ENCODE results near the gene ADCY10. TPM values are rescaled to one million over a fixed set of nuclear protein-coding genes. Genes with fewer than 3 reads are reported as not detected.
A peak's percentile ranks its signal among the peaks of the same experiment; 100 is the strongest.

ADCY10 gene
- polyA plus RNA-seq, 1 donor from 2014 or later: 0.09 TPM

- Histone ChIP-seq H4K20me1 (ENCODE audit: insufficient read depth) (no peaks in the 10 kb centered on the region), H3K79me2 (replicated peaks; ENCODE audit: insufficient read depth, low read length) (peaks cover 35% of the 10 kb centered on the region), H2AFZ (ENCODE audit: low read depth, low read length) (peak overlapping the region; percentile 81), H3K4me2 (ENCODE audit: low read length) (peak overlapping the region; percentile 91), H3K36me3 (ENCODE audit: insufficient read depth, low read length) (no peaks in the 10 kb centered on the region), H3K9me3 (ENCODE audit: low read length) (no peaks in the 10 kb centered on the region), H3K9me2 (ENCODE audit: insufficient read depth, low read length) (no peaks in the 10 kb centered on the region), H3F3A (ENCODE audit: insufficient read depth, low read length, poor library complexity, severe bottlenecking) (no peaks in the 10 kb centered on the region), H3K9ac (ENCODE audit: low read length) (peak overlapping the region; percentile 83), H3K27me3 (ENCODE audit: insufficient read depth, low read depth, low read length) (no peaks in the 10 kb centered on the region), H3K27ac (ENCODE audit: low read length) (peak overlapping the region; percentile 97), H3K4me3 (ENCODE audit: low read length) (peak overlapping the region; percentile 91)
- no peak for TF ChIP-seq REST (IDR thresholded peaks at IDR 0.05; ENCODE audit: borderline replicate concordance)
- no peak for TF ChIP-seq EZH2 (IDR thresholded peaks at IDR 0.05; ENCODE audit: borderline replicate concordance, insufficient read depth, low read length, poor library complexity, severe bottlenecking)
- peak; percentile 78 for TF ChIP-seq MXI1 (conservative IDR thresholded peaks at IDR 0.05; ENCODE audit: poor library complexity, severe bottlenecking)
- TF ChIP-seq RAD21 (conservative IDR thresholded peaks at IDR 0.05): peak; percentile 39
- TF ChIP-seq CTCF (IDR thresholded peaks at IDR 0.05; ENCODE audit: poor library complexity, severe bottlenecking): no peak
- TF ChIP-seq TAF1 (IDR thresholded peaks at IDR 0.05; ENCODE audit: low read depth): no peak
- peak; percentile 29 for TF ChIP-seq SMC3 (conservative IDR thresholded peaks at IDR 0.05; ENCODE audit: poor library complexity)
- peak; percentile 53 for TF ChIP-seq POLR2AphosphoS5 (IDR thresholded peaks at IDR 0.05)
- TF ChIP-seq EP300 (conservative IDR thresholded peaks at IDR 0.05; ENCODE audit: poor library complexity, severe bottlenecking): no peak
Measured at GRCh38 chr1:167935216-167936067, 21.5 kb upstream of the ADCY10 start.

- H3F3A ChIP-seq (ENCODE audit: insufficient read depth, low read length, poor library complexity, severe bottlenecking): no peaks in the 10 kb centered on the region
- peak overlapping the region; percentile 91 for H3K4me2 ChIP-seq (ENCODE audit: low read length)
- no peaks in the 10 kb centered on the region for H4K20me1 ChIP-seq (ENCODE audit: insufficient read depth)
- H3K4me3 ChIP-seq (ENCODE audit: low read length): peak overlapping the region; percentile 91
- H3K27ac ChIP-seq (ENCODE audit: low read length): peak overlapping the region; percentile 97
- H3K9me2 ChIP-seq (ENCODE audit: insufficient read depth, low read length): no peaks in the 10 kb centered on the region
- H3K9ac ChIP-seq (ENCODE audit: low read length): peak overlapping the region; percentile 83
- peak overlapping the region; percentile 81 for H2AFZ ChIP-seq (ENCODE audit: low read depth, low read length)
- TF ChIP-seq RAD21 (conservative IDR thresholded peaks at IDR 0.05) (no peak), POLR2AphosphoS5 (IDR thresholded peaks at IDR 0.05) (no peak), CTCF (IDR thresholded peaks at IDR 0.05; ENCODE audit: poor library complexity, severe bottlenecking) (no peak), EP300 (conservative IDR thresholded peaks at IDR 0.05; ENCODE audit: poor library complexity, severe bottlenecking) (no peak), SMC3 (conservative IDR thresholded peaks at IDR 0.05; ENCODE audit: poor library complexity) (no peak), MXI1 (conservative IDR thresholded peaks at IDR 0.05; ENCODE audit: poor library complexity, severe bottlenecking) (no peak), REST (IDR thresholded peaks at IDR 0.05; ENCODE audit: borderline replicate concordance) (no peak), EZH2 (IDR thresholded peaks at IDR 0.05; ENCODE audit: borderline replicate concordance, insufficient read depth, low read length, poor library complexity, severe bottlenecking) (no peak), TAF1 (IDR thresholded peaks at IDR 0.05; ENCODE audit: low read depth) (no peak)
- no peaks in the 10 kb centered on the region for H3K9me3 ChIP-seq (ENCODE audit: low read length)
- no peaks in the 10 kb centered on the region for H3K36me3 ChIP-seq (ENCODE audit: insufficient read depth, low read length)
- H3K27me3 ChIP-seq (ENCODE audit: insufficient read depth, low read depth, low read length): no peaks in the 10 kb centered on the region
- H3K79me2 ChIP-seq (replicated peaks; ENCODE audit: insufficient read depth, low read length): peaks cover 27% of the 10 kb centered on the region
Measured at GRCh38 chr1:167934426-167935215, 20.7 kb upstream of the ADCY10 start.

Data from neural cell (in vitro differentiated cells).